HG03565 (cell line): Measurements from ENCODE around the gene SMIM43.

ENCODE experiments used
- ATAC-seq: cut with Tn5 transposase; IDR thresholded peaks from one replicate; pipeline ENCODE4 v1.9.1; 2021; ENCODE audit warnings: mild to moderate bottlenecking, moderate library complexity; ENCODE audit not compliant: unreplicated experiment

The SMIM43 gene

DNA sequence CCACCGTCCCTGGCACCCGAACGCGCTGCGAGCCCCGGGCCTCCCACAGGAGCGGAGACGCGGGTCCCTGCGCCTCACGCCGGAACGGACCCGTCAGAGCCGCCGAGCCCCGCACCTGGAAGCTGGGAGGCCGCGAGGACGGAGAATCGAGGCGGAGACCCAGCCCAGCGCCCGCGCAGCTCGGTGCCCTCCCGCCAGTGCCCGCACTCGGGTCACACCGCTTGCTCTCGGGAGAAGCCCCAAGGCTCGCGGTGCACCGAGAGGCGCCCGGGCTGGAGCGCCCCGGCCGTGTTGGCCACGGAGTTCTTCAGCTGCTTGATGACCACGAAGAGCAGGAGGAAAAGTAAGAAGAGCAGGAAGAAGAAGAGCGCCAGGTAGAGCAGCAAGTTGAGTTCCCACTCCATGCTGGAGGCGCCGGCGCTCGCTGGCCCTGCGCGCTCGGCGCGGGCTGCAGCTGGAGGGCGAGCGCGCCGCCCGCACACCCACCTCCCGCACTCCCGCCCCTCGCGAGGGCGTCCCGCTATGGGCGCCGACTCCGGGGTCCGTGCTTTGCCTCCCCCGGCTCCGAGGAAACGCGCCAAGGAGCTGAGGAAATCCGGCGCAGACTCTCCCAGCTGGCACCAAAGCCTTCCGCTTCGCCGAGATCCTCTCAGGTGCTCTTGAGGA, at the start of gene SMIM43:
TSS of gene SMIM43 (minus strand) at position 463 of the 666 bp plus-strand sequence. CDS start at position 404, 59 bp downstream.
- no peak for ATAC-seq

DNA sequence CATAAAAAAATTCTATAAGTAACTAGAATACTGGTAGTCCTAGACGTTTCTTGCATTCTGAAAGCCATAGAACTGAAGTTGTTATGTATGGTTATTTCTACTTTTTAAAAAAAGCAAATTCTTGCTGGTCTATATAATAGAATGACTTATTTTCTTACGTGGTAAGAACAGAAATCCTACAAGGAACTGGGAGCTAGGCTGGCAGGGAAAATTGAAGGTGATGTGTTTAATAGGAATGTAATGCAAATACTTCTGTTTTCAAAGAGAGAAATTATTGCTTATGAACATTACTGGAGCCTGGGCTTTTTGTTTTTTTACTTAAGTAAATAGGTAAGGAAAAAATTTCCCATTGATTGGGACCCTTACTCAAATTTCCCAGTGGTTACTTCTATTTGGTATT, 49.8 kb upstream of the SMIM43 start:
- no peak for ATAC-seq

DNA sequence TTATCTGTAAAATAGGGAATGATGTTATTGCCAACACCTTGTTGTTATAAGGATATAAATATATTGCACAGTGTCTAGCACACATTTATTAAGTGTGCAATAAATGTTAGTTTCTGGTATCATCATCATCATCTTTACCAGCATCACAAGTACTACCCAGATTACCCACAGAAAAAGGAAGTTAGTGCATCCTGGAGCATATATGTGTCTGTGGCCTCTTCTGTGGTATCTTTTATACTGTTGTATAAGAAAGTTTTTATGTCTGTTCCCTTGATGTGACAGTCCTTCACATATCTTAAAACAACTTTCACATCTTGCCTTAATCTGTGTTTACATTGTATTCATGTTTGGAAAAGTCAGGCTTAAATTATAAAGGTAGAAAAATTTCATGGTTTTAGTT, 46.2 kb upstream of the SMIM43 start:
- no peak for ATAC-seq

DNA sequence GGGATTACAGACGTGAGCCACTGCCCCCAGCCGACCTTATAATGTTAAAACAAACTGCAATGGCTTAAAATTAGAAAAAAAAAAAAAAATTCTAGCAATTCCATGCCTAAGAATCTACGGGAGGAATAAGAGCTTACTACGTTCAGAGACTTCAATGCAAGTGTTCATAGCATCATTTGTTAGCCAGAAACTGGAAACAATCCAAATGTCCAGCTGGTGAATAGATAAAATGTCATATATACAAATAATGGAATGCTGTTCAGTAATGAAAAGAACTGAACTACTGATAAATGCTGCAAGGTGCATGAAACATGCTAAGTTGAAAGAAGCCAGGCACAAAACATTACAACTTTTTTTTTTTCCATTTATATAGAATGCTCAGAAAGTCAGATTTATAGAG, 41.4 kb upstream of the SMIM43 start:
- ATAC-seq: no peak

DNA sequence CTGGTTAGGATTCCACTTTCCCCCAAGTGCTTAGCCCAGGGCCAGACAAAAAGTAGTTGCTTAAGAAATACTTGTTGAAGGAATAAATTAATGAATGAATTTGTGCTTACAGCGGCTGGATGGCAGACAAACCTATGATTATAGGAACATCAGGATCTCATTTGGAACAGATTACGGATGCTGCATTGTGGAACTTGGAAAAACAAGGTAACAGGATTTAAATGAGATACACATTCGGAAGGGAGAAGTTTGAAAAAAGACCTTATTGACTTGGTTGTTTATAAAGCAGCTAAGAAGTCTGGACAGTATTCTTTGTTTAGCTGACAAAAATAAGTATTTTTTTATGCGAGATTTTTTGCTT, 36.7 kb upstream of the SMIM43 start:
- peak; percentile 0 for ATAC-seq

DNA sequence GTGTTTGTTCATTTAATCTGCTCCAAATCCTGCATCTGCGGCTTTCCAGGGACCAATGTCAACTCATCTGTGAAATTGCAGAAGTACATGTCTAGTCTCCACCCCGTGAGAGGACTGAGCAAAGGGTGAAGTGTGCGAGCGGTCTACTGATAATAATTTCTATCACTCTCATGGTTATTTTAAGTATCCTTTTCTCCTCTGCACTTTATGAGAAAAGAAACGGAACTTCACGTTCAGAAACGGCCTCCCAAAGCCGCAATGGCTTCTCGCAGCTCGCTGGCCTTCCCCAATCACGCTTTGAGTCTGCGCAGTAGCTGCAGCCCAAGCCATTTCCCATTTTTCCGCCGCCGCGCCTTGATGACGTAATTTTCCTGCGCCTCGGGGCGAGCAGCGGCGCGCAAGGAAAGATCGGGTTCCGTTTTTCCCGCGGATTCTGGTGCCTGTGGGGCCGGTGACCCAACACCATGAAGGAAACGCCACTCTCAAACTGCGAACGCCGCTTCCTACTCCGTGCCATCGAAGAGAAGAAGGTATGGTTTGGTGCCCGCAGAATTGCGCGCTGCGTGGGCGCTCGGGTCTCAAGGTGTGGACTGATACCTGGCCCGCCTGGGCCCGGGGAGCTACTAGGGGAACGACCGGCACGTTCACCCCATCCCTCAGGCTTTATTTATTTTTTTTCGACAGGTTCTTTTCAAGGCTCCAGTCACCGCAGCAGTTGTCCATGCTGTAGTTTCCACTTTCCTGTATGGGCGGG, 36.2 kb upstream of the SMIM43 start, which contains the start of gene EXOSC9:
TSS of gene EXOSC9 (plus strand) at position 363 of the 754 bp plus-strand sequence. CDS start at position 465, 102 bp downstream.
- ATAC-seq: peak; percentile 70

DNA sequence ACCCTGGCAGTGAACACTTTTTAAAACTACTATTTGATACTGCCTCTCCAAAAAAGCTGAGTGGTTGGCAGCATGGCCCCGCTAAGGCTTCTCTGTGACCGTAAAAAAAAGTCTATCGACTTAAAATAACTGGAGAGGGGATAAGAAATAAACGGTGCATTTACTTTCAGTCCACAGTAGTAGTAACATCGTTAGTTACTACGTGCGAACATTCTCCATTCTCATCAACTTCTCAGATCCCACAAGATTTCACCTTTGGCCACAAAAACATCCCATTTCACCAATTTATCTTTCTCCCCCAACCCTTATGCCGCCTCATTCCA, 35.6 kb upstream of the SMIM43 start:
- ATAC-seq: peak; percentile 26

DNA sequence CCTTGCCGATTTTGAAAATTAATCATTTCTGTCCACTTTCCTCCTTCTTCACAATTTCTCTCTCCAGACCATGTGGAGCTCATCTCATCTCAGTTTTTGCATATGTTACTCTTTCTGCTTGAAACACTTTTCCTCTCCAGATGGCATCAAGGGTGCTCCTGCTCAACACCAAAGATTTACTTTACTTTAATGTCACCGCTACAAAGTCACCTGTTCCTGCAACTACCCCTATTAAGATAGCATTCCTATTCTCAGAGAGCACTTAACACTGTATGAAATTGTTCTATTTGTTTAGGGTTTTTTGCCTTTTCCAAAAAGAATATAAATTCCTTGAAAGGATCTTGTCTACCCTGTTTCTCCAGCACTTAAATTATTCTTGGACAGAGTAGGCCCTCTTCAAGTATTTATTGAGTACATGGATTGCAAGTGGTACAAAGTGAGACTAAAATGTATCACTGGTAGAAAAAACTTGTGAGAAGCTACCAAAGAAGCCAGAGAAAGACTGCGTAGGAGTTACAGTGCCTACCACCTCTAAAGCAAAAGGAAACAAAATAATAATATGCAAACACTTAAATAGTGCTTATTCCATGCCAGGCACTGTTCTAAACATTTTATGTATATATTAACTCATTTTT, 35.0 kb upstream of the SMIM43 start:
- no peak for ATAC-seq

DNA sequence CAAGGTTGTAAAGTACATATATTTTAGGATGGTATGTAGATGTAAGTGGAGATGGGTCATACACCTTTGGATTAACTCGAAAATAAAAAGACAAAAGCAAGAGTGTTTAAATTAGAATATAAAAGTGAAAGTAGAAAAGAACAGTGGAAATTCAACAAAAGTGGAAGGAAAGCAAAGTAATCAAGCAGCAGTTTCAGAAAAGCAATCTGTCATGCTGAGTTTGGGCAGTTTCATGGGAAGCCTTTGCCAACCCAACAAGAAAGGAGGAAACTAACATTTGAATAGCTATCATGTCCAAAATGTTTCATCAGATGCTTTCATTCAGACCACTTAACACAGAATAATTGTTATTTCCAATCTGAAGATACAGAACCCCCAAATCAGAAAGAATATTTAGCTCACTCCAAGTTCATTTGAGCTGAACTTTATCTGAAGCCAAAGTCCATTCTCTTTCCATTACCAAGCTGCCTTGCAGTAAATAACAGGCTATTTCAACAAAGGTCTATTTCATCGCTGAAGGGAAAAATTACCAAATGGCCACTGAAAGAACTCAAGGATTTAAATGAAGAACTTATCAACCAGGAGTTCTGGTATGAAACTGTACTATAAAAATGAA, 34.4 kb upstream of the SMIM43 start:
- no peak for ATAC-seq

DNA sequence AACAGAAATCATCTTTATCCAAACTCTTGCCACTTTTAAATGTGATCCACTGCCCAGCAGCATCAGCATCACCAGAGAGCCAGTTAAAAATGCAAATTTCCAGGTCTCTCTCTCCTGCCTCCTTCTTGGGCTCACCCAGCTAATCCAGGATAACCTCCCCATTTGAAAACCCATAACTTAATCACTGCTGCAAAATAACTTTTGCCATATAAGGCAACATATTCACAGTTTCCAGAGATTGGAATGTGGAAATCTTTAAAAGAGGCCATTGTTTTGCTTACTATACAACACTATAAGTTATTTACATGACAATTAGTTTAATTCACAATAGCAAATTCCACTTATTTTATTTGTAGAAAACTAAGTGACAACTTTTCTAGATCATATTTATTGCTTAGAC, 31.3 kb upstream of the SMIM43 start:
- no peak for ATAC-seq

DNA sequence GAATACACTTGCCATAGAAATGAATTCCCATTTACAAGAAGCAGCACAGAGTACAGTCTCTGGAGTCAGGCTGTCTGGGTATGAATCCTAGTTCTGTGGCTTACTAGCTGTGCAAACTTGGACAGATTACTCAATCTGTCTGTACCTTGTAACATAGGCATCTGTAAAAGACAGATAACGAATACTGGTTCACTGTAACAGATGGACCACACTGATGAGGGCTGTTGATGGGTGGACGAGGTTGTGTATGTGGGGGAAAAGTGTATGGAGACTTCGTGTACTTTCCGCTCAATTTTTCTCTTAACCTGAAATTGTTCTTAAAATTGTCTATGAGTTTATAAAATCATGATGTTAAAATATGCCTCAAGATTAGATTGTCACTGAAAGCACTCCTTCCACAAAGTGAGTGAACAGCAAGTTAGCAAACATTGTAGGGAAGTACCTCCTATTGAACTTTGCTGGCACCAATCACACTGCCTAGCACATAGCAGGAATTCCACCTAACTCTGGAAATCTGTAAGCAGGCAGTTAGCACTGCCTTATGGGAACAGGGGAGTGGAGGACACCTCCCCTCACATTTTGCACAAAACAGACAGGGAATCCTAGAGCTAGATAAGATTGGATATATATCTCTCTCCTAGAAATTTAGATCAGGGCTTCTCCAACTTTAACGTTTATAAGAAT, 29.7 kb upstream of the SMIM43 start:
- ATAC-seq: no peak

DNA sequence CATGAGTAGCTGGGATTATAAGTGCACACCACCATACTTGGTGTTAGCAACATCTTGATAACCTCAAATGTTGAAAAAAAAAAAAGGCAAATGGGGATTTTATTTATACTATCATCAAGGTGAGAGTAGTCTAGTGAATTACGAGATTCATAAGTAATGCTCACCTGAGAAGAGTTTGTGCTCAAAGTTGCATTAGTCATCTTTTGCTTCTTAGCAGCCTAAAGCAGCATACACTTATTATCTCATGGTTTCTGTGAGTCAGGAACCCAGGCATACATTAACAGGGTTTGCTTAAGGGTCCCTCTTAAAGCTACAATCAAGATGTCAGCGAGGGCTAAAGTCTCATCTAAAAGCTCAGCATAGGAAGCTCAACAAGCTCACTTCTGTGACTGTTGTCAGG, 28.0 kb upstream of the SMIM43 start:
- no peak for ATAC-seq

DNA sequence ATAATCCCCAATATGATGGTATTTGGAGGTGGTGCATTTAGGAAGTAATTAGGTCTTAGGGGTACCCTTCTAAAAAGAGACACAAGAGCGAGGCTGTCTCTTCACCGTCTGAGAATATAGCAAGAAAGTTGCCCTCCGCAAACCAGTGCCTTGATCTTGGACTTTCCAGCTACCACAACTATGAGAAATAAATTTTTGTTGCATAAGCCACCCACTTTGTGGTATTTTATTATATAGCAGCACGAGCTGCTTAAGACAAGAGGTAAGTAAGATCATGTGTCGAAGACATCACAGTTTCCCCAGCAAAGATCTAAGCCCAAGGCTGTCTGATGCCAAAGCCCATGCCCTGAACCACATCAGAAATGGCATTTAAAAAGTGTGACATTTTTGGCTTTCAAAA, 26.5 kb upstream of the SMIM43 start:
- no peak for ATAC-seq

DNA sequence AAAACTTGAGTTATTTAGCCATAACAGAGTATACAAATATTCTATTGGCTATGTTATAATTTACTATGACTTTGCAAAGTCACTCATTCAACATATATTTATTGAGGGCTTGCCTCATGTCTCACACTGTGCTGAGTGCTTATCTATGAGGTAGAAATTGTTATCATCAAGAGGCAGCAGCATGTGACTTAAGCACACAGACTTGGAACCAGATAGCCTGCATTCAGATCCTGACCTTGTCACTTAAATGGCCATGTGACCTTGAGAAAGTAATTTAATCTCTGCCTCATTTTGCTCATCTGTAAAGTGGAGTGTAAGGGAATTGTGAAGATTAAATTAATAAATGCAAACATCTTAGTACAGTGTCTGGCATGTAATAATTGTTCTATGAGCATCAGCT, 26.0 kb upstream of the SMIM43 start:
- no peak for ATAC-seq

DNA sequence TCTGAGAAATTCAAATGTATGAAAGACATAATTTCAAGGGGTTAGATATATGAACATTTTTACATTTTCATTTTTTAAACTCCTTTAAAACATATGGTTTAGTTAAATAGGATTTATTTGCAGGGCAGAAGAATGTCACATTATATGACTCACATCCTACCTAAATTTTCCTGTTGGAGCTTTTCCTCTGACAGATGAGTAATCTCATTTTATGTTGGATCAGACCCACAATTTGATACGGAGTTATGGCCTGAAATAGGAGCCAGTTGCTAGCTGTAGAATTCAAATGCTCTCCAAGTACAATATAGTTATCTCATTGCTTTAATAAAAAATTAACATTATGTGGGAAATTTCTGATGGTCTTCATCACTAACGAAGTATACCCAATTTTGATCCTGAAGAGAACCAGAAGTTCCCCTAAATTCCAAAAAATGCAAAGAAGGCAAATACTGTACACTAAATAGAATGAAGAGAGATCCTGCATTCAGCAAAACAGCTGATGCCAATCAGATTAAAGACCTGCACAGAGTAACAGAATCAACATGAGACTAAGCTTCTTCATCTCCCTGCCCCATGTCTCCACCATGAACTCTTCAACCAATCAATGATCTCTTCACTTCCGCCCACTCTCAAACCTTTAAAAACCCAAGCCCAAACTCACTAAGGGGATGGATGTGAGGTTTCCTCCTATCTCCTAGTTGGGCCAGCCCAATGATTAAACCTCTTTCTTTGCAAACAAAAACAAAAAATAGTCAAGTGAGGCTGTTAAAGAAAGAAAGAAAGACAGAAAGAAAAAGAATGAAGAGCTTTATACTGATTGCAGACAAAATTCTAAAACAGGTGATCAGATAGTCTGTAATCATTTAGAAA, 25.2 kb upstream of the SMIM43 start:
- no peak for ATAC-seq

DNA sequence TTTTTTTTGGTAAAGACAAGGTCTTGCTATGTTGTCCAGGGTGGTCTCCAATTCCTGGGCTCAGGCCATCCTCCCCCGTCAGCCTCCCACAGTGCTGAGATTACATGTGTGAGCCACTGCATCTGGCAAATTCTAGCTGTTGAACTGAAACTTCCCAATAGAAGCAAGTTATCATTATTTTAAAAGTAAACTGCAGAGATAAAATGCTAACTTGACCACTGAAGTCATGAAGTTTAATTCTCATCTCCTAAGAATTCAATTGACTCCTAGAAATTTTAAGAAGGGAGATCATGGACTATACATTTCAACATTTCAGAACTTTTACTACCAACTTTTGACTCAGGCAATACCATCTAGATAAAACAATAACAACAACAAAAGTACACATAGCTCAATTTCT, 24.5 kb upstream of the SMIM43 start:
- ATAC-seq: no peak

DNA sequence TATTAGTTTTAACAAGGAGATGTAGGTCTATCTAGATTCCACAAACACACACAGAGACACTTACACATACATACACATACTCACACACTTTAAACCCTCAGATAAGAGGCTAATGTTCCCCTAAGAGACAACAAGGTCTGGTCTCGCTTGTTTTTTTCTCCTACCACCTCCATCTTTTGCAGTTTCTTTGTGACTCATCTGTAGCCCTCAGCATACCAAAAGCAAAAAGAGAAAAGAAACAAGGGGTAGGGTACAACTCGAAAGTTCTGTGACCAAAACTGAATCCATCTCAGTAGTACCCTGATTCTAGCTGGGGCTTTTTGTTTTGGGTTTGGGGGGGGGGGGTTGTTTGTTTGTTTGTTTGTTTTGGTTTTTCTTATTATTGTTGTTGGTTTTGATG, 23.9 kb upstream of the SMIM43 start:
- peak; percentile 96 for ATAC-seq

DNA sequence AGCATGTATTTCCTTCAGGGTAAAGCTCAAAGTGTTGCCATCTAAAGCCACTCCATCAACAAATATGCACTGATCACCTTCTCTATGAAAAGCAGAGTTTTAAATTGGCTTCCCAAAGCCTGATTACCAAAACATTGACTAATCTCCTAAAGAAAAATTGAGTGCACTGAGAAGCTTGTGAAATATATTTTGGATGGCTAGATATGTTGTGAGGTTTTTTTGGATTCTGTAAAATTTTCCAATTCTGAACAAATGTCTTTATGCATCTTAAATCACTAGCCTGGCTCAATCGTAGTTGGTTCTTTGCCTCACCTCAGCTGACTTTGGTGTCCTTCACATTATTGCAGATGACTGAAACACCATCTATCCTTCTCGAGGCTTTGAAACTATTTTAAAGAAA, 21.3 kb upstream of the SMIM43 start:
- ATAC-seq: no peak

DNA sequence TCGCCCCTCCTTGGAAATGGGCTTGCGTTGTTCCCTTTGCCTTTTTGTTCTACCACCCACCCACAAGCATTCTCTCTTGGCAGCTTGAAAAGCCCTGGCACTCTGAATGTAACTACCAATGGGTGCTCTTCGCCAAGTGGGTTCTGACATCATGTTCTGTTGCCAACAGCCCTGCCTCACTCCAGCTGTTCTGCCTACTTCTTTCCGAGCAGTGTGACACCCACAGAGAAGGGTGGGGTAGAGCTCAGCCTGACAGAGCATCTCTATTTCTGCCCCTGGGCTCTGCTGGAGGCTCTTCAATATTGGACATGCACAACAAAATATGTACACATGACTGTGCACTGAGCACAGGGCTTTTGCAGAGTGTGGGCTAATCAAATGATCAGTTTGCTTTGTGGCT, 20.5 kb upstream of the SMIM43 start:
- no peak for ATAC-seq

DNA sequence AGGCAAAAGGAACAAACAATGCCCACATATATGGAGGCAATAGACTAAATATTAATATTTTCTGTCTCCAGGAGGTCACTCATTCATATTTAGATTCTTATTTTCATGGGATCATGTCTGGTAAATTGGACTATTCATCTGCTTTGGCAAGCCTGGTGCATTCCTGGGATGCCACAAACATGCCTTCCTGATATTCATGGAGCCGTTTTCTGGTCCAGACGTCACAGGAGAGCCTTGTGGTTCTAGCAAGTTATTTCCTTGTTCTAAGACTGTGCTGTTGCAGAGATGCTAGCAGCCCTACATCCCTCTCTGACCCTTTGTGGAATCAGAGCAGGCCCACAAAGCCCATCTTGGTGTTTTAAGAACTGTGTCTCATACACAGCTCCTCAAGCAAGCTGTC, 20.0 kb upstream of the SMIM43 start:
- no peak for ATAC-seq
